Neural cell (in vitro differentiated cells): ENCODE measurements around the gene PRSS50.

Experiments
- EP300 ChIP-seq: fragments of 450-650 bp; conservative IDR thresholded peaks from 2 replicates; pipeline ENCODE4 v1.6.1; 2014; ENCODE audit warnings: antibody characterized with exemption, mild to moderate bottlenecking, moderate library complexity; ENCODE audit not compliant: poor library complexity, severe bottlenecking
- EZH2 ChIP-seq: fragments of 200-600, 300-800 bp; shearing (Covaris generic), sonication (generic); IDR thresholded peaks from 2 replicates; pipeline ENCODE4 v1.6.1; 2014; ENCODE audit warnings: antibody characterized with exemption, low read length, borderline replicate concordance, mild to moderate bottlenecking; ENCODE audit not compliant: insufficient read depth, poor library complexity, severe bottlenecking
- MXI1 ChIP-seq: fragments of 450-650 bp; conservative IDR thresholded peaks from 2 replicates; pipeline ENCODE4 v1.6.1; 2014; ENCODE audit warnings: antibody characterized with exemption, mild to moderate bottlenecking; ENCODE audit not compliant: poor library complexity, severe bottlenecking
- POLR2AphosphoS5 ChIP-seq: IDR thresholded peaks from 2 replicates; pipeline ENCODE4 v1.6.1; 2012
- RAD21 ChIP-seq: fragments of 450-650 bp; conservative IDR thresholded peaks from 2 replicates; pipeline ENCODE4 v1.6.1; 2014; ENCODE audit warnings: antibody characterized with exemption, mild to moderate bottlenecking, moderate library complexity
- SMC3 ChIP-seq: fragments of 450-650 bp; conservative IDR thresholded peaks from 2 replicates; pipeline ENCODE4 v1.6.1; 2014; ENCODE audit warnings: antibody characterized with exemption, mild to moderate bottlenecking, moderate library complexity; ENCODE audit not compliant: poor library complexity
- TAF1 ChIP-seq: IDR thresholded peaks from 2 replicates; pipeline ENCODE4 v1.6.1; 2012; ENCODE audit warnings: low read depth
- TF ChIP-seq, protein P1 (sequence below): fragments of 450-650 bp; IDR thresholded peaks from 2 replicates; pipeline ENCODE4 v1.5.1; 2014; ENCODE audit warnings: antibody characterized with exemption, mild to moderate bottlenecking, moderate library complexity; ENCODE audit not compliant: poor library complexity, severe bottlenecking
- TF ChIP-seq, protein P2 (sequence below): IDR thresholded peaks from 2 replicates; pipeline ENCODE4 v1.6.1; 2012; ENCODE audit warnings: borderline replicate concordance

DNA sequence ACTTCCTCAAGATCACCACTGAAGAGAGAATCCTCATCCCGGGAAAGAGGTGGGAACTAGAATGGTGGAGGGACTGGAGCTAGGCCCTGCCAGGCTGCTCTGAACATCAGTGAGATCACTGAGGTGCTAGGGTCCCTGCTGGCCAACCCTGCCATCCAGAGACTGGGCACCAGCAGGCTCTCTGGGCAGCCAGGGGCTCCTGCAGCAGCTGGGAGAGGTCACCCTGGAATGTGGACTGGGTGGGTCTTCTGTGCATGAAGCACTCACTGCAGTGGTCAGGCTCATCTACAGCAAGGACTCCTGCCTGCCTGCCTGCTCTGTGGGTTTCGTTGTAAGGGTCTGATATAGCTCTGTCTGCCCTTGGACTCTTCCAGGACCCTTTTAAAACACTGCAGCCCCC is 49.1 kb downstream of the PRSS50 start:
- TF ChIP-seq, protein P1, sequence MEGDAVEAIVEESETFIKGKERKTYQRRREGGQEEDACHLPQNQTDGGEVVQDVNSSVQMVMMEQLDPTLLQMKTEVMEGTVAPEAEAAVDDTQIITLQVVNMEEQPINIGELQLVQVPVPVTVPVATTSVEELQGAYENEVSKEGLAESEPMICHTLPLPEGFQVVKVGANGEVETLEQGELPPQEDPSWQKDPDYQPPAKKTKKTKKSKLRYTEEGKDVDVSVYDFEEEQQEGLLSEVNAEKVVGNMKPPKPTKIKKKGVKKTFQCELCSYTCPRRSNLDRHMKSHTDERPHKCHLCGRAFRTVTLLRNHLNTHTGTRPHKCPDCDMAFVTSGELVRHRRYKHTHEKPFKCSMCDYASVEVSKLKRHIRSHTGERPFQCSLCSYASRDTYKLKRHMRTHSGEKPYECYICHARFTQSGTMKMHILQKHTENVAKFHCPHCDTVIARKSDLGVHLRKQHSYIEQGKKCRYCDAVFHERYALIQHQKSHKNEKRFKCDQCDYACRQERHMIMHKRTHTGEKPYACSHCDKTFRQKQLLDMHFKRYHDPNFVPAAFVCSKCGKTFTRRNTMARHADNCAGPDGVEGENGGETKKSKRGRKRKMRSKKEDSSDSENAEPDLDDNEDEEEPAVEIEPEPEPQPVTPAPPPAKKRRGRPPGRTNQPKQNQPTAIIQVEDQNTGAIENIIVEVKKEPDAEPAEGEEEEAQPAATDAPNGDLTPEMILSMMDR = no peak
- no peak for TF ChIP-seq POLR2AphosphoS5
- TF ChIP-seq, protein P2, sequence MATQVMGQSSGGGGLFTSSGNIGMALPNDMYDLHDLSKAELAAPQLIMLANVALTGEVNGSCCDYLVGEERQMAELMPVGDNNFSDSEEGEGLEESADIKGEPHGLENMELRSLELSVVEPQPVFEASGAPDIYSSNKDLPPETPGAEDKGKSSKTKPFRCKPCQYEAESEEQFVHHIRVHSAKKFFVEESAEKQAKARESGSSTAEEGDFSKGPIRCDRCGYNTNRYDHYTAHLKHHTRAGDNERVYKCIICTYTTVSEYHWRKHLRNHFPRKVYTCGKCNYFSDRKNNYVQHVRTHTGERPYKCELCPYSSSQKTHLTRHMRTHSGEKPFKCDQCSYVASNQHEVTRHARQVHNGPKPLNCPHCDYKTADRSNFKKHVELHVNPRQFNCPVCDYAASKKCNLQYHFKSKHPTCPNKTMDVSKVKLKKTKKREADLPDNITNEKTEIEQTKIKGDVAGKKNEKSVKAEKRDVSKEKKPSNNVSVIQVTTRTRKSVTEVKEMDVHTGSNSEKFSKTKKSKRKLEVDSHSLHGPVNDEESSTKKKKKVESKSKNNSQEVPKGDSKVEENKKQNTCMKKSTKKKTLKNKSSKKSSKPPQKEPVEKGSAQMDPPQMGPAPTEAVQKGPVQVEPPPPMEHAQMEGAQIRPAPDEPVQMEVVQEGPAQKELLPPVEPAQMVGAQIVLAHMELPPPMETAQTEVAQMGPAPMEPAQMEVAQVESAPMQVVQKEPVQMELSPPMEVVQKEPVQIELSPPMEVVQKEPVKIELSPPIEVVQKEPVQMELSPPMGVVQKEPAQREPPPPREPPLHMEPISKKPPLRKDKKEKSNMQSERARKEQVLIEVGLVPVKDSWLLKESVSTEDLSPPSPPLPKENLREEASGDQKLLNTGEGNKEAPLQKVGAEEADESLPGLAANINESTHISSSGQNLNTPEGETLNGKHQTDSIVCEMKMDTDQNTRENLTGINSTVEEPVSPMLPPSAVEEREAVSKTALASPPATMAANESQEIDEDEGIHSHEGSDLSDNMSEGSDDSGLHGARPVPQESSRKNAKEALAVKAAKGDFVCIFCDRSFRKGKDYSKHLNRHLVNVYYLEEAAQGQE = no peak
- TF ChIP-seq RAD21 = no peak
- TF ChIP-seq TAF1 = no peak
- no peak for TF ChIP-seq EP300
- TF ChIP-seq EZH2 = no peak
- TF ChIP-seq MXI1 = no peak
- TF ChIP-seq SMC3 = no peak
